ENCODE measurements around the gene CAMSAP2. TPM values are rescaled to one million over a fixed set of nuclear protein-coding genes. Genes with fewer than 3 reads are reported as not detected.
A peak's percentile ranks its signal among the peaks of the same experiment; 100 is the strongest.

CAMSAP2 gene
- total RNA-seq, 1 experiment from 2014 or later, result 30.3 TPM

DNA sequence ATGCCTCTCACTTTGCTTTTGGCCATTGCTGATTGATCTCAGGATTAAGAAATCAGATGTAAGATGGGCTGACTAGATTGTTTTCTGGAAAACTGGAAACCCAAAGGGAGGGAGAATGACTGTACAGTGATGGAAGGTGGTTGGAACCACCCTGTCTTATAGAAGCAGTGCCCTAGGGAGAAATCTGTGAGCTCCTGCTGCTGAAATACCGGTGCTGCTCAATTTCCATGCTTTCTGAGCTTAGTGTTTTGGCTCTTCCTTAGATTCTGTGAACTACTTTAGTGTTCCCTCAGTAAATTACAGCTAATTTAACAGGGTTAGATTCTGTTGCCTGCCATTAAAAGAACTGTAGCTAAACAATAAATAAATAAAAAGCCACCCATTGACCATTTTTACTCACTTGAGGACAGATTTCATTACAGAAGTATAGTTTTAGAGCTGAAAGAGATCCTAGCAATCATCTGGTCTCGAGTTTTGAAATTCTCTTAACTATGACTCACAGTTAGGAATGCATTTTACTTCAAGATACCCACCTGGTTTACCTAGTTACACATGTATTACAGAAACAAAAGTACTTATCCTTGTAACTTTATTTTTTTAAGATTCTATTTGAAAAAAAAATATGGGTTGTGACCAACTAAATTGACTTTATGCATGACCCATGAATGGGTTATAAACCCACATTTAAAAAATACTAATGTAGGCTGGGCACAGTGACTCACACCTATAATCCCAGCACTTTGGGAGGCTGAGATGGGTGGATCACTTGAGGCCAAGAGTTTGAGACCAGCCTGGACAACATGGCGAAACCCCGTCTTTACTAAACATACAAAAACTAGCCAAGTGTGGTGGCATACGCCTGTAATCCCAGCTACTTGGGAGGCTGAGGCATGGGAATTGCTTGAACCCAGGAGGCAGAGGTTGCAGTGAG lies 33.2 kb downstream of the CAMSAP2 start:
- TF ChIP-seq CTCF (IDR thresholded peaks at IDR 0.05; ENCODE audit: unreplicated experiment), result no peak
- peaks cover 19% of the 10 kb centered on the region for H3K4me1 Mint-ChIP-seq (ENCODE audit: low read depth, unreplicated experiment)
- H3K27me3 Mint-ChIP-seq (ENCODE audit: unreplicated experiment), result no peaks in the 10 kb centered on the region
- BruUV-seq (replicated peaks), result no TSS peak
- CTCF ChIA-PET, result interaction anchor here (0.6 to 1.2 kb wide), 2 partner anchors 123 to 150 kb away, joined by 3 to 5 read pairs; partner anchors contain the start of gene INAVA
- H3K27ac Mint-ChIP-seq (ENCODE audit: unreplicated experiment), result no peak overlapping the region
- peaks cover 9% of the 10 kb centered on the region for H3K9me3 Mint-ChIP-seq (ENCODE audit: low read depth, unreplicated experiment)
- H3K4me3 Mint-ChIP-seq (ENCODE audit: low read depth, unreplicated experiment), result no peak overlapping the region
- intact Hi-C loops (cut with micrococcal nuclease; ENCODE audit: unreplicated experiment), result no loop called here
- DNase-seq, result no peak
- no peaks in the 10 kb centered on the region for H3K36me3 Mint-ChIP-seq (ENCODE audit: insufficient read depth, unreplicated experiment)

DNA sequence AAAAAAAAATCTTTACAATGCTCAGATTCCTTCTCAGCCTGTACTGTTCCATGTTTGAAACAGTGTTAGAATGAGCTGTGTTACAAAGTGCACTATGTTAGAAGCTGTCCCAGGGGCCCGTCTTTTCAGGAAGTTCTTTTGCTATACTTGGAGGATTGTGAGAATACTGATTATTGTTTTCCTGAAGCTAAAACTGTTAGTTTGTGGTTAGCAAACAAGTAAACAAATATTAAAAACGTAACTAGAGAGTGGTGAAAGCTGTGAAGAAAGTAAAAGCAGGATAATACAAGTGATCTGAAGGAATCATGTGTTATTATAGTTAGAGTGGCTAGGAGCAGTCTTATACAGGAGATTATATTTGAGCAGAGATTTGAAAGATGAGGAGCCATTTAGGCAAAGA lies 35.6 kb downstream of the CAMSAP2 start:
- Mint-ChIP-seq H3K9me3 (ENCODE audit: low read depth, unreplicated experiment) (peaks cover 7% of the 10 kb centered on the region), H3K4me1 (ENCODE audit: low read depth, unreplicated experiment) (peaks cover 21% of the 10 kb centered on the region), H3K36me3 (ENCODE audit: insufficient read depth, unreplicated experiment) (no peaks in the 10 kb centered on the region), H3K27me3 (ENCODE audit: unreplicated experiment) (no peaks in the 10 kb centered on the region), H3K27ac (ENCODE audit: unreplicated experiment) (no peak overlapping the region), H3K4me3 (ENCODE audit: low read depth, unreplicated experiment) (no peak overlapping the region)
- no TSS peak for BruUV-seq (replicated peaks)
- CTCF ChIA-PET, result no interaction called here
- no peak for TF ChIP-seq CTCF (IDR thresholded peaks at IDR 0.05; ENCODE audit: unreplicated experiment)
- DNase-seq, result no peak
- intact Hi-C loops (cut with micrococcal nuclease; ENCODE audit: unreplicated experiment), result no loop called here

GRCh38 chr1:200774735-200775444 lies 36.2 kb downstream of the CAMSAP2 start:
- no peak for TF ChIP-seq CTCF (IDR thresholded peaks at IDR 0.05; ENCODE audit: unreplicated experiment)

GRCh38 chr1:200775850-200776249 lies 37.2 kb downstream of the CAMSAP2 start:
- DNase-seq, result no peak
- Mint-ChIP-seq H3K27ac (ENCODE audit: unreplicated experiment) (no peak overlapping the region), H3K4me1 (ENCODE audit: low read depth, unreplicated experiment) (peaks cover 21% of the 10 kb centered on the region), H3K36me3 (ENCODE audit: insufficient read depth, unreplicated experiment) (no peaks in the 10 kb centered on the region), H3K4me3 (ENCODE audit: low read depth, unreplicated experiment) (no peak overlapping the region), H3K27me3 (ENCODE audit: unreplicated experiment) (no peaks in the 10 kb centered on the region), H3K9me3 (ENCODE audit: low read depth, unreplicated experiment) (peaks cover 1% of the 10 kb centered on the region)
- intact Hi-C loops (cut with micrococcal nuclease; ENCODE audit: unreplicated experiment), result no loop called here
- no TSS peak for BruUV-seq (replicated peaks)
- CTCF ChIA-PET, result interaction anchor here (1.2 kb wide), 1 partner anchor 154 kb away, joined by 4 read pairs; no protein-coding TSS in a partner anchor
- no peak for TF ChIP-seq CTCF (IDR thresholded peaks at IDR 0.05; ENCODE audit: unreplicated experiment)

More at GRCh38 chr1:200774735-200775444, 36.2 kb downstream of the CAMSAP2 start:
- no peaks in the 10 kb centered on the region for H3K27me3 Mint-ChIP-seq (ENCODE audit: unreplicated experiment)
- no peaks in the 10 kb centered on the region for H3K36me3 Mint-ChIP-seq (ENCODE audit: insufficient read depth, unreplicated experiment)
- DNase-seq, result no peak
- H3K9me3 Mint-ChIP-seq (ENCODE audit: low read depth, unreplicated experiment), result peaks cover 4% of the 10 kb centered on the region
- H3K27ac Mint-ChIP-seq (ENCODE audit: unreplicated experiment), result peak overlapping the region; percentile 5
- intact Hi-C loops (cut with micrococcal nuclease; ENCODE audit: unreplicated experiment), result no loop called here
- BruUV-seq (replicated peaks), result no TSS peak
- H3K4me3 Mint-ChIP-seq (ENCODE audit: low read depth, unreplicated experiment), result no peak overlapping the region
- CTCF ChIA-PET, result interaction anchor here (0.6 to 1.2 kb wide), 2 partner anchors 153 to 154 kb away, joined by 3 to 4 read pairs; partner anchors contain the start of gene KIF14
- H3K4me1 Mint-ChIP-seq (ENCODE audit: low read depth, unreplicated experiment), result peaks cover 21% of the 10 kb centered on the region

Data from Calu3 (cell line).